Activated B cell treated with CpG ODN at 0.5 μM for 24 hours (primary cell): ENCODE data around the gene SLC13A3. TPM values are rescaled to one million over a fixed set of nuclear protein-coding genes. Genes with fewer than 3 reads are reported as not detected.
"Not testable (repeated sequence)": the region's sequence is repeated elsewhere in the genome, so short reads cannot be mapped to it uniquely, and the experiment has no call there.

Experiments used
- ATAC-seq: fragments of 200-7000 bp; cut with Tn5 transposase; one replicate; pipeline ENCODE4 v1.10.0; 2021; ENCODE audit warnings: low read depth, mild to moderate bottlenecking, moderate library complexity
- CTCF ChIA-PET: fragments of 350-600 bp; sonication (Branson Sonifier 250); formaldehyde crosslinking; loops from one replicate; lab custom pipeline; 2021; ENCODE audit warnings: antibody characterized with exemption; lab: Charles Lee
- POLR2A ChIA-PET: fragments of 350-600 bp; sonication (Branson Sonifier 250); formaldehyde crosslinking; loops from one replicate; lab custom pipeline; 2021; ENCODE audit warnings: antibody characterized with exemption; lab: Charles Lee
- DNase-seq: peaks from one replicate; pipeline ENCODE4 v3.0.0; 2022
- H3K27ac Mint-ChIP-seq: one replicate; pipeline ENCODE4 v1.8.0; 2020; ENCODE audit warnings: mixed read lengths
- H3K27me3 Mint-ChIP-seq: one replicate; pipeline ENCODE4 v1.8.0; 2021; ENCODE audit warnings: mixed read lengths
- H3K36me3 Mint-ChIP-seq: one replicate; pipeline ENCODE4 v1.8.0; 2021; ENCODE audit warnings: low read depth, mixed read lengths
- H3K4me1 Mint-ChIP-seq: one replicate; pipeline ENCODE4 v1.8.0; 2021; ENCODE audit warnings: mixed read lengths
- H3K4me3 Mint-ChIP-seq: one replicate; pipeline ENCODE4 v1.8.0; 2020; ENCODE audit warnings: mild to moderate bottlenecking, mixed read lengths
- H3K9me3 Mint-ChIP-seq: one replicate; pipeline ENCODE4 v1.8.0; 2020; ENCODE audit warnings: mixed read lengths
- intact Hi-C: fragments of 100-400 bp; cut with micrococcal nuclease; formaldehyde crosslinking; loops from one replicate; pipeline ENCODE4 v1.15.1; 2024
- total RNA-seq: library from RNA; stranded (reverse); gene quantifications from 2 replicates; pipeline ENCODE4 v1.2.3, GENCODE V29; 2022
- TF ChIP-seq, protein P1 (sequence below): fragments of 200-600 bp; IDR thresholded peaks from one replicate; pipeline ENCODE4 v1.8.0; 2022; ENCODE audit warnings: antibody characterized with exemption, mild to moderate bottlenecking

The SLC13A3 gene
- total RNA-seq, 1 donor from 2014 or later = 0.47 TPM

DNA sequence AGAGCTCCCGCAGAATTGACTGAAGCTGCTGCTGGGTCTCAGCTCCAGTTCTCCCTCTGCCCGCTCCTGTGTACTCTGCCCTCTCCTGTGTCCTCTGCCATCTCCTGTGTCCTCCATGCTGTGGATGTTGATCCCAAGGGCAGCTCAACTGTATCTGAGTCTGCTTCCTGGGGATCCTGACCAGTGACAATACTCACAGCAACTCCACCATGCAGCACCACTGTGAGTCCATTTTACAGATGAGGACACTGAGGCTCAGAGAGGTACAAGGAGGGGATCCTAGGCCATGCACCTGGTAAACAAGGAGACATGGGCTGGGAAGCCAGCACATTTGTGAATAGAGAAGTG, 29.4 kb upstream of the SLC13A3 start:
- intact Hi-C loops = loop anchor here (1.0 to 10.0 kb wide), 3 partner anchors 118 to 1796 kb away; partner anchors contain the start of genes SLC12A5 and YWHAB
- Mint-ChIP-seq H3K36me3 (peaks cover 17% of the 10 kb centered on the region), H3K4me1 (peaks cover 36% of the 10 kb centered on the region), H3K9me3 (no peaks in the 10 kb centered on the region), H3K27me3 (no peaks in the 10 kb centered on the region), H3K4me3 (no peak overlapping the region), H3K27ac (no peak overlapping the region)
- no peak for DNase-seq
- ChIA-PET CTCF (interaction anchor here (0.7 to 5.3 kb wide), 12 partner anchors 8 to 694 kb away, joined by 3 to 50 read pairs (median 4); partner anchors contain the start of gene TP53RK), POLR2A (interaction anchor here (1.0 kb wide), 1 partner anchor 548 kb away, joined by 3 read pairs; no protein-coding TSS in a partner anchor)
- TF ChIP-seq, protein P1, sequence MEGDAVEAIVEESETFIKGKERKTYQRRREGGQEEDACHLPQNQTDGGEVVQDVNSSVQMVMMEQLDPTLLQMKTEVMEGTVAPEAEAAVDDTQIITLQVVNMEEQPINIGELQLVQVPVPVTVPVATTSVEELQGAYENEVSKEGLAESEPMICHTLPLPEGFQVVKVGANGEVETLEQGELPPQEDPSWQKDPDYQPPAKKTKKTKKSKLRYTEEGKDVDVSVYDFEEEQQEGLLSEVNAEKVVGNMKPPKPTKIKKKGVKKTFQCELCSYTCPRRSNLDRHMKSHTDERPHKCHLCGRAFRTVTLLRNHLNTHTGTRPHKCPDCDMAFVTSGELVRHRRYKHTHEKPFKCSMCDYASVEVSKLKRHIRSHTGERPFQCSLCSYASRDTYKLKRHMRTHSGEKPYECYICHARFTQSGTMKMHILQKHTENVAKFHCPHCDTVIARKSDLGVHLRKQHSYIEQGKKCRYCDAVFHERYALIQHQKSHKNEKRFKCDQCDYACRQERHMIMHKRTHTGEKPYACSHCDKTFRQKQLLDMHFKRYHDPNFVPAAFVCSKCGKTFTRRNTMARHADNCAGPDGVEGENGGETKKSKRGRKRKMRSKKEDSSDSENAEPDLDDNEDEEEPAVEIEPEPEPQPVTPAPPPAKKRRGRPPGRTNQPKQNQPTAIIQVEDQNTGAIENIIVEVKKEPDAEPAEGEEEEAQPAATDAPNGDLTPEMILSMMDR = no peak
- no peak for ATAC-seq

DNA sequence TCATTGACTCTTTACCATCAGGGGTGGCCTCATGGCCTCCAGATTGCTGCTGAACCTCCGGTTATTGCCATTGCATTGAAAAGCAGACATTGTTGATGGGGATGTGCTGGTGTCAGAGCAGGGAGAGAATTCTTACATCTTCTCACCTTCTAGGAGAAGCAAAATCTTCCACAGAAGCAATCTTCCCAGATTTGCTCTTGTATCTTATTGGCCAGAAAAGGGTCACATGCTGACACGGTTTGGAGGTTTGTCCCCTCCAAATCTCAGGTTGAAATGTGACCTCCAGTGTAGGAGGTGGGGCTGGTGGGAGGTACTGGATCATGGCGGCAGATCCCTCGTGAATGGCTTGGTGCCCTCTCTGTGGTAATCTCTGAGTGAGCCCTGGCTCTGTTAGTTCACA, 27.3 kb upstream of the SLC13A3 start:
- peaks cover 3% of the 10 kb centered on the region for H3K36me3 Mint-ChIP-seq
- TF ChIP-seq, protein P1 = no peak
- intact Hi-C loops = no loop called here
- ATAC-seq (no peak), DNase-seq (no peak)
- ChIA-PET CTCF (no interaction called here), POLR2A (no interaction called here)
- no peak overlapping the region for H3K27ac Mint-ChIP-seq
- H3K9me3 Mint-ChIP-seq = no peaks in the 10 kb centered on the region
- H3K4me3 Mint-ChIP-seq = no peak overlapping the region
- H3K27me3 Mint-ChIP-seq = no peaks in the 10 kb centered on the region
- H3K4me1 Mint-ChIP-seq = peaks cover 25% of the 10 kb centered on the region

DNA sequence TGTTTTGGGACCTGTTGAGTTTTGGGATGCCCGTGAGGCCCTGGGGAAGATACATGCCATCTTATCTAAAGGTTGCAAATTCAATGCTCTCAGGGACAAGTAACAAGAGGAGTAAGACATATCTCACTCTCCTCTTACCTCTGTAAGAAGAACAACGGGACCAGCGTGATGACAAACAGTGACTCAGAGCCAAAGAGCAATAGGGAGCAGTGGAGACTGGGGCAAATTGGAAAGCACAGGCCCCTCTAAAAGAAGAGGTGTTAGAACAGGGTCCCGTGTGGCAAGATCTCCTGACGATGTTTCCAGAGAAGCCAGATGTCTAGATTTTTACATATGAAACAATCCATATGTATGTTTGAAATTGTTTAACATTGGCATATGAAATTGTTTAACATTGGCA, 26.3 kb upstream of the SLC13A3 start:
- Mint-ChIP-seq H3K9me3 (no peaks in the 10 kb centered on the region), H3K4me3 (no peak overlapping the region), H3K27ac (no peak overlapping the region), H3K27me3 (no peaks in the 10 kb centered on the region), H3K4me1 (peaks cover 16% of the 10 kb centered on the region), H3K36me3 (no peaks in the 10 kb centered on the region)
- no peak for DNase-seq
- CTCF ChIA-PET = no interaction called here
- ATAC-seq = no peak
- TF ChIP-seq, protein P1 = no peak
- POLR2A ChIA-PET = no interaction called here
- intact Hi-C loops = no loop called here

DNA sequence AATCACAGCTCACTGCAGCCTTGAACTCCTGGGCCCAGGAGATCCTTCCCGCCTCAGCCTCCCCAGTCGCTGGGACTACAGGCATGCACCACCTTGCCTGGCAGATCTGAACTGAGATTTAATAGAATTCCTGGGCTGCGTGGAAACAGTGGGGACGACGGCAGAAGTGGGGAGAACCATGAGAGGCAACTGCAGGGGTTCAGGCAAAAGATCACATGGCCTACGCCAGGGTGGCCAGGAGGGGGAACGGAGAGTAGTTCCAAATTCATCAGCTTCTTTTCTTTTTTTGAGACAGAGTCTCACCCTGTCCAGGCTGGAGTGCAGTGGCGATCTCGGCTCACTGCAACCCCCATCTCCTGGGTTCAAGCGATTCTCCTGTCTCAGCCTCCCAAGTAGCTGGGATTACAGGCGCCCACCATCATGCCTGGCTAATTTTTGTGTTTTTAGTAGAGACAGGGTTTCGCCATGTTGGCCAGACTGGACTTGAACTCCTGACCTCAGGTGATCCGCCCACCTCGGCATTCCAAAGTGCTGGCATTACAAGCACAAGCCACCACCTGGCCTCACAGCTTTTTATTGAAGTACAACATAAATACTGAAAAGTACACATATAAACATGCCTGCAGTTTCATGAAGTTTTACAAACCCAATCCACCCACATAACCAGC, 25.5 kb upstream of the SLC13A3 start:
- DNase-seq, ATAC-seq, CTCF ChIA-PET, POLR2A ChIA-PET, H3K27me3 Mint-ChIP-seq, H3K9me3 Mint-ChIP-seq, H3K4me3 Mint-ChIP-seq, H3K27ac Mint-ChIP-seq, intact Hi-C loops, H3K36me3 Mint-ChIP-seq, H3K4me1 Mint-ChIP-seq: not testable (repeated sequence)

DNA sequence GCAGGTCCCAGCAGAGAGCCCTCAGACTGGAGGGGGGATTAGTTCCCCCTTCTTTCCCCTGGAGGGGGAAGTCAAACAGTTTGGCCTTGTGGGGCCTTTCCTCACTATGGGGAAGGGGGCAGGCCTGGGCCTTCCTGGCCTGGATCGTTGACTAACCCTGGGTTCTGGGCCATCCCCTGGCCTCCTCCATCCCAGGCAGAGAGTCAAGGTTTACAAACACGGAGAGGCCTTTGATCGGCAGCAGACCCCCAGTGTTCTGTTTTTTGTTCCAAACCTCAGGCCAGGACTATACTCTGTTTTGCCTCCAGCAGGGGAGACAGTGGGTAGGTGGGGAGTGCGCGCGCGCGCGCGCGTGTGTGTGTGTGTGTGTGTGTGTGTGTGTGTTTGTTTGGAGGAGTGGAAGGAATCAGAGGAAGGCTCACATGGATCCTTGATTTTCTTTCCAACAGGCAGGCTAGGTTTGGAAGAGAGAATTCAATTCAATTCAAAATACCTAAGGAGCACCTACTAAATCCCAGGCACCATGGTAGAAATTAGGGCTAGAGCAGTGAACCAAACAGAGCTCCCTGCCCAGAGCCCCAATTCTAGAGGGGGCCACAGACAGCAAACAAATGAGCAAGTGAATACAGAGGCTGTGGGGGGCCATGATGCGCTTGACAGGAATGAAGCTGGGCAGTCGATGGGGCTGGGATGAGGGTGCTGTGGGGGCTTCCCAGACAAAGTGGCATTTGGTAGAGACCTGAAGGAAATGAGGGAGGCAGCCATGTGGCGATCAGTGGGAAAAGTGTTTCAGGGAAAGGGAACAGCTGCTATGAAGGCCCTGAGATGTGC, 23.2 kb upstream of the SLC13A3 start:
- H3K27me3 Mint-ChIP-seq = no peaks in the 10 kb centered on the region
- ChIA-PET CTCF (interaction anchor here (1.1 kb wide), 1 partner anchor 12 kb away, joined by 3 read pairs; no protein-coding TSS in a partner anchor), POLR2A (no interaction called here)
- H3K36me3 Mint-ChIP-seq = no peaks in the 10 kb centered on the region
- intact Hi-C loops = no loop called here
- TF ChIP-seq, protein P1 = no peak
- no peak for ATAC-seq
- H3K27ac Mint-ChIP-seq = no peak overlapping the region
- H3K4me3 Mint-ChIP-seq = no peak overlapping the region
- no peaks in the 10 kb centered on the region for H3K4me1 Mint-ChIP-seq
- H3K9me3 Mint-ChIP-seq = peaks cover 7% of the 10 kb centered on the region
- no peak for DNase-seq
